Spinal cord (tissue), 10 donors: ENCODE results near the gene SEMA3G. TPM values are rescaled to one million over a fixed set of nuclear protein-coding genes. Genes with fewer than 3 reads are reported as not detected.

Source experiments
- DNase-seq, 6 donors: peaks; one replicate each; pipeline versions ENCODE4 v3.0.0 to v3.0.0-alpha.2; 2013 to 2015; ENCODE audit warnings: low spot score in 6 of 6, low read depth in 4 of 6
- H3K27ac ChIP-seq: one replicate; pipeline ENCODE4 v1.5.1; 2013; ENCODE audit warnings: low read depth, low read length, control low read depth
- H3K27me3 ChIP-seq: one replicate; pipeline ENCODE4 v1.6.1; 2013; ENCODE audit warnings: low read length; ENCODE audit not compliant: control insufficient read depth, insufficient read depth
- H3K36me3 ChIP-seq: one replicate; pipeline ENCODE4 v1.6.1; 2013; ENCODE audit warnings: low read length; ENCODE audit not compliant: control insufficient read depth, insufficient read depth
- H3K4me1 ChIP-seq: one replicate; pipeline ENCODE4 v1.6.1; 2013; ENCODE audit warnings: low read length; ENCODE audit not compliant: control insufficient read depth, insufficient read depth
- H3K4me3 ChIP-seq: one replicate; pipeline ENCODE4 v1.5.1; 2013; ENCODE audit warnings: low read depth, low read length, control low read depth
- H3K9me3 ChIP-seq: one replicate; pipeline ENCODE4 v1.6.1; 2013; ENCODE audit warnings: low read length; ENCODE audit not compliant: control insufficient read depth, insufficient read depth
- WGBS: methylation state at CpG from one replicate; pipeline ENCODE4 v1.1.5; 2013; ENCODE audit warnings: missing lambda C conversion rate; ENCODE audit not compliant: insufficient coverage; 5-methylcytosine and 5-hydroxymethylcytosine counted together
- polyA plus RNA-seq, 2 donors: library from polyadenylated mRNA; unstranded; fragments of 120-200 nt; gene quantifications; one replicate each; pipeline ENCODE4 v1.2.1, GENCODE V29; 2013; ENCODE audit not compliant: insufficient read length in 2 of 2
- total RNA-seq, 2 donors: library from RNA; depleted of rRNA in 1 of 2; stranded (reverse); fragments of 120-200 nt in 1 of 2; fragments of >200 nt in 1 of 2; gene quantifications; one replicate each; pipeline versions ENCODE4 v1.2.3 to v1.2.4, GENCODE V29; 2013 to 2014
- donor health status: healthy.

Gene SEMA3G
- total and polyA plus RNA-seq, 4 donors: 6.3 to 26.6 (median 18.9) TPM

- Histone ChIP-seq H3K4me3 (no peak overlapping the region), H3K4me1 (peaks cover 33% of the 10 kb centered on the region), H3K9me3 (no peaks in the 10 kb centered on the region), H3K27ac (no peak overlapping the region), H3K36me3 (peaks cover 94% of the 10 kb centered on the region), H3K27me3 (no peaks in the 10 kb centered on the region)
- no peak for DNase-seq
- WGBS: 90% methylated on average over 13 of the region's 16 CpGs
Observed at GRCh38 chr3:52479877-52480575, 35.1 kb upstream of the SEMA3G start.

- no peak for DNase-seq
- Histone ChIP-seq H3K36me3 (peaks cover 94% of the 10 kb centered on the region), H3K27me3 (no peaks in the 10 kb centered on the region), H3K4me1 (peaks cover 26% of the 10 kb centered on the region), H3K4me3 (no peak overlapping the region), H3K9me3 (no peaks in the 10 kb centered on the region), H3K27ac (no peak overlapping the region)
- WGBS: 98% methylated on average over 7 of the region's 7 CpGs
Observed at GRCh38 chr3:52479037-52479876, 34.4 kb upstream of the SEMA3G start.

GRCh38 chr3:52477796-52478095 is 32.8 kb upstream of the SEMA3G start:
- DNase-seq: no peak
- Histone ChIP-seq H3K36me3 (peaks cover 98% of the 10 kb centered on the region), H3K27me3 (no peaks in the 10 kb centered on the region), H3K9me3 (no peaks in the 10 kb centered on the region), H3K4me3 (no peak overlapping the region), H3K27ac (no peak overlapping the region), H3K4me1 (peaks cover 15% of the 10 kb centered on the region)
- 96% methylated on average over 5 of the region's 6 CpGs for WGBS

GRCh38 chr3:52477076-52477795 is 32.3 kb upstream of the SEMA3G start:
- Histone ChIP-seq H3K27ac (no peak overlapping the region), H3K27me3 (no peaks in the 10 kb centered on the region), H3K9me3 (no peaks in the 10 kb centered on the region), H3K4me1 (peaks cover 12% of the 10 kb centered on the region), H3K36me3 (peaks cover 98% of the 10 kb centered on the region), H3K4me3 (no peak overlapping the region)
- 99% methylated on average over 15 of the region's 16 CpGs for WGBS
- no peak for DNase-seq

GRCh38 chr3:52473026-52473425 is 28.1 kb upstream of the SEMA3G start:
- H3K27ac ChIP-seq: no peak overlapping the region
- H3K36me3 ChIP-seq: peaks cover 80% of the 10 kb centered on the region
- no peaks in the 10 kb centered on the region for H3K9me3 ChIP-seq
- 89% methylated on average over 2 of the region's 5 CpGs for WGBS
- peaks cover 5% of the 10 kb centered on the region for H3K4me1 ChIP-seq
- no peak overlapping the region for H3K4me3 ChIP-seq
- no peaks in the 10 kb centered on the region for H3K27me3 ChIP-seq
- no peak for DNase-seq

GRCh38 chr3:52472239-52473000 is 27.5 kb upstream of the SEMA3G start:
- Histone ChIP-seq H3K27ac (no peak overlapping the region), H3K9me3 (no peaks in the 10 kb centered on the region), H3K36me3 (peaks cover 76% of the 10 kb centered on the region), H3K27me3 (no peaks in the 10 kb centered on the region), H3K4me1 (peaks cover 6% of the 10 kb centered on the region), H3K4me3 (no peak overlapping the region)
- DNase-seq: no peak
- WGBS: 93% methylated on average over 10 of the region's 14 CpGs

- no peak overlapping the region for H3K27ac ChIP-seq
- WGBS: 70% methylated on average over 26 of the region's 26 CpGs
- peaks cover 73% of the 10 kb centered on the region for H3K36me3 ChIP-seq
- no peaks in the 10 kb centered on the region for H3K27me3 ChIP-seq
- H3K4me1 ChIP-seq: peaks cover 6% of the 10 kb centered on the region
- no peaks in the 10 kb centered on the region for H3K9me3 ChIP-seq
- no peak overlapping the region for H3K4me3 ChIP-seq
- peak in 3 of 6 donors; percentile 11 to 48 (median 44) for DNase-seq
Observed at GRCh38 chr3:52471371-52472238, 26.7 kb upstream of the SEMA3G start.

- peaks cover 6% of the 10 kb centered on the region for H3K4me1 ChIP-seq
- no peaks in the 10 kb centered on the region for H3K27me3 ChIP-seq
- H3K4me3 ChIP-seq: no peak overlapping the region
- DNase-seq: no peak
- H3K27ac ChIP-seq: no peak overlapping the region
- WGBS: 94% methylated on average over 3 of the region's 4 CpGs
- H3K9me3 ChIP-seq: no peaks in the 10 kb centered on the region
- peaks cover 72% of the 10 kb centered on the region for H3K36me3 ChIP-seq
Observed at GRCh38 chr3:52470920-52471319, 26.0 kb upstream of the SEMA3G start.
